ENCODE data around the gene NTN4. TPM values are rescaled to one million over a fixed set of nuclear protein-coding genes. Genes with fewer than 3 reads are reported as not detected.

NTN4 gene
- polyA plus RNA-seq, 3 donors: 10.2 to 12.9 (median 11.1) TPM

GRCh38 chr12:95642583-95642982 is 148.0 kb downstream of the NTN4 start:
- 81 to 85% (median 83%) methylated on average over 6 of the region's 6 CpGs for WGBS, 3 donors
- H3K27ac ChIP-seq (ENCODE audit: low read depth, low read length): no peak overlapping the region

DNA sequence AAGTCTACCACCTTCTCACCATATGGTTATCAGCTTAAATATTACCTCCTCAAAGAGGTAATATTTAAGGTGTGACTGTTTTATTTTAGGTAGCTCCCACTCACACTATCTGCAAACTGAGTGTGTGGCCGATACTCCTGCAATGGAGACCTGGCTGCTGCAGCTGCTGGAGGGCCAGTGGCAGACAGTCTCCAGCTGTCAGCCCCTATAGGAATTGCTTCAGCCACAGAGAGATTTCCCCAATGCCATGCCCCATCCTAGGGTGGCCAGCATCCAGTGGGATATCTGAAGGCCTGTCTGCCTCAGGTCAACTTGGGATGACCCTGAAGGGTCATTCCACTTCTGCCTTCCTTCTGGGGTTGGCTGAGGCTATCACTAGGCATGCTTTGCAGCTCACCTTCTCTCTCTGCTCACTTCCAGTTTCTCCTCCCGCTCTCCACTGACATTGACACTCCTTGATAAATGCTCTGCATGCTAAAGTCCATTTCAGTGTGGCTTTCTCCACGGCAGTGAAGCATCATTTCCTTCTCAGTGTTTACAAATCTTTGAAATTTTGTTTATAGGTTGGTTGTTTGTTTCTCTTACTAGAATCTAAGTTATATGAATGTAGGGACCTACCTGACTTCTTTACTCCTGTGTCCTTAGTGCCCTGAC is 149.1 kb downstream of the NTN4 start:
- 56 to 70% (median 60%) methylated on average over 3 of the region's 3 CpGs for WGBS, 3 donors
- H3K27ac ChIP-seq (ENCODE audit: low read depth, low read length): no peak overlapping the region

GRCh38 chr12:95640516-95640915 is 150.0 kb downstream of the NTN4 start:
- WGBS, 3 donors: 81 to 86% (median 86%) methylated on average over 3 of the region's 3 CpGs
- no peak overlapping the region for H3K27ac ChIP-seq (ENCODE audit: low read depth, low read length)

DNA sequence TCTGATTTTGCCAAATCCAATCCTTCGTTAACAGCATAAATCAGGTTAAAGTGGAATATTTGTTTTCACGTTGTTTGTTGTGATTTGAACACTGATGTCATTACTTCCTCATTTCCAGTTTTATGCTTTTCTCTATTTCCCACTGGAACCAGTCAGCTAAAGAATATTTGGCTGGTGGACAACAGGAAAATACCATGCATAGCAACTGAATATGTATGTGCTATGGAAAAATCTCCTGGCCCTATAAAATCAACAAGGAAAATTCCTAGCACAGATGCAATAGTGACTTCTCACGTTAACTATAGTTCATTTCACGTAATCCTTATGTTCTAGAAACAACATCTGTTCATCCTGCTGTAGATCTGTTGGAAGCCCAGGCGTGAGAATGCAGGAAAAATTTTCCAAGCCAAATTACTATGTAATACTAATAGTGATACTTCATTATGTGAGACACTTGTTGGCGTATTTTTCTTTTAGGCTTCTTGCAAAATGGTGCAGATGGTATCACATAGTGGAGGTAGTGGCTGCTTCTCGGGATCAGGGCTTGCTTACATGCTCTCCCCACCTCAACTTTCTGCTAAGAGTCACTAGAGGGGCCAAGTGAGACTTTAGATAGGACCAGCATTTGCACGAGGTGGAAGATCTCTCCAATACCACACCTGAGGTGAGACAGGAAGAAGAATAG is 153.0 kb downstream of the NTN4 start:
- no peak overlapping the region for H3K27ac ChIP-seq (ENCODE audit: low read depth, low read length)
- WGBS, 3 donors: 54 to 72% (median 64%) methylated on average over 8 of the region's 8 CpGs

DNA sequence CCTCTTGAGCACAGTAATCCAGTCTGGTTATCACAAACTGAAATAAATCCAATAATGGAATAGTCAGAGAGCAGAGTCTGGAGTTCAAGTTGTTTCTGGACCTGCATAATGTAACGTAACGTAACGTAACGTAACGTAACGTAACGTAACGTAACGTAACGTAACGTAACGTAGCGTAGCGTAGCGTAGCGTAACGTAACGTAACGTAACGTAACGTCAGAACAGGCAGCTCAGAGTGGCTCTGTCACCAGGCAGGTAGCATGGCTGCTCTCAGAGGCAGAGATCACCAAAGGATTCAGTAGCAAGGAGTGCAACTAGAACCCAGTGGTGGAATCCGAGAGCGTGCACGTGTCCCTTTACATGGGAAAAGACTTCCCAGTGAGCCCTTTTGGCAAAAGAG is 153.6 kb downstream of the NTN4 start:
- no peak overlapping the region for H3K27ac ChIP-seq (ENCODE audit: low read depth, low read length)
- WGBS, 3 donors: 77 to 91% (median 89%) methylated on average over 24 of the region's 24 CpGs

DNA sequence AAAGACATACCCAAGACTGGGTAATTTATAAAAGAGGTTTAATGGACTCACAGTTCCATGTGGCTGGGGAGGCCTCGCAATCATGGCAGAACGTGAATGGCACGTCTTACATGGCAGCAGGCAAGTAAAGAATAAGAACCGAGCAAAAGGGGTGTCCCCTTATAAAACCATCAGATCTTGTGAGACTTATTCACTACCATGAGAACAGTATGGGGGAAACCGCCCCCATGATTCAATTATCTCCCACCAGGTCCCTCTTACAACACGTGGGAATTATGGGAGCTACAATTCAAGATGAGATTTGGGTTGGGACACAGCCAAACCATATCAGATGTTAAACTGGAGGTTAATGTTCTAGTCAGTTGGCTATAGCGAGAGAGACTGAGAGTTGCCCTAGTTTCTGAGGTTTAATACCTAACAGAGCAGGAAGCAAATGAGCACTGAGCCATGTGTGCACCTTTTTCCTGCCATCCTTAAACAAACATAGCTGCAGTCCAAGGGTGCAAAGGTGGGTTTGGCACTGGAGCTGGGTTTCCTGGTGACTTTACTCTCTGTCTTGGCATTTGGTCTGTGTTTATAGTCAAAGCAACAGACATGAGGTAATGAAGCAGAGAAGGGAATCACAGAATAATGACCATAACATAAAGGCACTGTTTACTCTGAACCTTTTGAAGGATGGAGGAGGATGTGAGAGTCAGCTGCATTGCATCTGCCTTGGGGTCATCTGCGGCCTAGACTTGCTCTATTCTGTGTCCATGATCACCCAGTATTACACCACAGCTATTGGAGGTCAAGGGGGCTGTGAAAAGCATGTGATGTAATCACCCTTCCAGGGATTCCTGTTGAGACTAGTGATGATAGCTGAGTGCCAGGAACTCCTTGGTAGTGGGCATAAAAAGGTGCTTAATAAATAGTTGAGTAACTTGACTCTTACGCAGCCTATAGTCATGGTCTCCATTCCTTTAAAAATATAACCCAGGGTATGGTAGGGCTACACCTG is 155.6 kb downstream of the NTN4 start:
- WGBS, 3 donors: 59 to 81% (median 69%) methylated on average over 9 of the region's 9 CpGs
- no peak overlapping the region for H3K27ac ChIP-seq (ENCODE audit: low read depth, low read length)

GRCh38 chr12:95633732-95634465 is 156.7 kb downstream of the NTN4 start:
- 29 to 43% (median 31%) methylated on average over 5 of the region's 5 CpGs for WGBS, 3 donors
- no peak overlapping the region for H3K27ac ChIP-seq (ENCODE audit: low read depth, low read length)

GRCh38 chr12:95633049-95633731 is 157.4 kb downstream of the NTN4 start:
- 64 to 83% (median 69%) methylated on average over 9 of the region's 9 CpGs for WGBS, 3 donors
- H3K27ac ChIP-seq (ENCODE audit: low read depth, low read length): no peak overlapping the region

GRCh38 chr12:95630496-95630895 is 160.1 kb downstream of the NTN4 start:
- no peak overlapping the region for H3K27ac ChIP-seq (ENCODE audit: low read depth, low read length)
- 65 to 91% (median 74%) methylated on average over 5 of the region's 5 CpGs for WGBS, 3 donors

DNA sequence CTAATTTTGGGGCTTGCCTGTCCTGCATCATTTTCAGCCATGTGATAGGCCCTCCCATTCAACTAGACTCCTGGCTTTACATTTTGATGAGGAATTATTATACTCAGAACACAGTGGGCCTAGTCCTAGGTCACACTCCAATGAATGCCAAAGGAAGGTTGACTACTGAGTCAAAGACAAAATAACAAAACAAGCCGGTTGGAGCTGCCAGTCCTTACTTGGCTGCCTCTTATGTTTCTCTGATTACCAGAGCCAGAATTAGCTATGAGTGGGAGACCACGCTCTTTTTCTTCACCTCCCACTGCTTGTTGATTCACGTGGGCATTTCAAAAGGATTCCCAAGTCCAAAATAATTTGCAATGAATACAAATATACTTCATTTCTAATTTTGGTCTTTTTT is 161.2 kb downstream of the NTN4 start:
- H3K27ac ChIP-seq (ENCODE audit: low read depth, low read length): no peak overlapping the region
- 69 to 77% (median 76%) methylated on average over 3 of the region's 3 CpGs for WGBS, 3 donors

- no peak overlapping the region for H3K27ac ChIP-seq (ENCODE audit: low read depth, low read length)
- 28 to 92% (median 86%) methylated on average over 5 of the region's 5 CpGs for WGBS, 3 donors
Observed at GRCh38 chr12:95626854-95627253, 163.7 kb downstream of the NTN4 start.

DNA sequence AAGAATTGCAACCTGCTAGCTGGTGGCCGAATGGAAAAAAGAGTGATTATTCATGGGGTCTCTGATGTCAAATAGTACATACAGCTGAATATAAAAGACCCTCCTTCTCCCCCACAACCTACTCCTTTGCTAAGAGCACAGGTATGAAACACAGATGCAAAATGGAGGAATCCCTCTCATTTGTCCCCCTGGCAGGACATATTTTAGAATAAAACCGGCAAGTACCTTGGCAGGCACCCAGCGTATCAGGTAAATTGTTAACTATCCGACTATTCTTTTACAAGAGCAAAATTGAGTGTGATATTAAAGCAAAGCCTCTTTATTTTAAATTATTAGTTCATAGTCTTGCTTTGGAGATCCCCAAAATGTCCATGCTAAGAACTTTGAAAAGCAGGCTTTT is 165.6 kb downstream of the NTN4 start:
- H3K27ac ChIP-seq (ENCODE audit: low read depth, low read length): no peak overlapping the region
- WGBS, 3 donors: 41 to 71% (median 71%) methylated on average over 4 of the region's 4 CpGs

DNA sequence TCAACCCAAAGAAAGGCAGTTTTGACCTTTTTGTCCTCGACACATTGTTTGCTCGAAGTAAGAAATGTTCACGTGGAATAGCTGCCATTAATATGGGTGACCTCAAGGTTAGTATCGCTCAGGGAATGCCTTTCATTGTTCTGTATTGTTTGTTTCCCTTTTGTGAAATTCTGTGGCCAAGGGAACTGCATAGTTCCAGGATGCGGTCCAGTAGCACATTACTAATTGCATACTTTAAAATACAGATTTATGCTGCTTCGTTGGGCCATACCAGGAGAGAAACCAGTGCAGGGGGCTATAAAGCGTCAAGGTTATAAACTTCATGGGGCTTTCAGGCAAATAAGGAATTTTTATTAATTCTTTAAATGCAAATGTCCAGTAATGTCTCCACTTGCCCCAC is 166.0 kb downstream of the NTN4 start:
- WGBS, 3 donors: 41 to 63% (median 63%) methylated on average over 7 of the region's 7 CpGs
- no peak overlapping the region for H3K27ac ChIP-seq (ENCODE audit: low read depth, low read length)

GRCh38 chr12:95623554-95624170 is 166.9 kb downstream of the NTN4 start:
- no peak overlapping the region for H3K27ac ChIP-seq (ENCODE audit: low read depth, low read length)
- WGBS, 3 donors: 57 to 66% (median 64%) methylated on average over 10 to 18 of the region's 18 CpGs

DNA sequence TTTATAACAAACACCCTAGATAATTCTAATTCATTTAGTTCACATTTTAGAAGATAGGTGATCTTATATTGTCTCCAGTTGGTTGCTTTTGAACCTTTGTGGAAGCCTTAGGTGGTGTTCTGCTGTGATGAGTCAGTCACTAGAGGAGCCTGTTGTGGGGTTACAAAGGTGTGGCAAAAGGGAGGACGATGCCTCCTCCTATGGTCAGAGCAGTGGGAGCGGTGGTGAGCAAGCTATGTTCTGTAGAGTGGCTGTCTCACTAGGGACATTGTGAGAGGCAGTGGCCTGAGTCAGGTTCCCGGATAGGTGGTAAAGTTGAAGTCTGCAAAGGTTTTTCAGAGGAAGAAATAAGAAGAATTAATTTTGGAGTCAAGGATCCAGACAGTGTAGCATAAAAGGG is 167.7 kb downstream of the NTN4 start:
- WGBS, 3 donors: 90 to 93% (median 93%) methylated on average over 3 of the region's 3 CpGs
- H3K27ac ChIP-seq (ENCODE audit: low read depth, low read length): no peak overlapping the region

DNA sequence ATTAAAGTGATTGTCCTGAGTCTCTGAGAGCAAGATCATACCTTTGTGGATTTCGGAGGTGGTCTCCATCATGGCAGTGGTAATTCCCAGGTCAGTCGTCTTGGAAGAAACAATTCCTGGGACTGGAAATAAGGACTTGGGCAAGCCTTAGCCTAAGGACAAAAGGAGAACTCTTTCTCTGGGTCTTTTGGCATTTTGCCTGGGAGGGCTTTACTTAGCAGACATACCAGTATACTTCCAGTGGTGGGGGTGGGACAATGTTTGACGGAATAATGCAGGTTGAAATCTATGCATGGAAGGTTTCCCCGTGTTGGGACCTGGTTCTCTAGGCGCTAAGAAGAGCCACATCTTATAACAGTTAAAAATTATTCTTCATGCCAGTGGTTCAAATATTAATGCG is 168.8 kb downstream of the NTN4 start:
- H3K27ac ChIP-seq (ENCODE audit: low read depth, low read length): no peak overlapping the region
- WGBS, 3 donors: 83 to 92% (median 85%) methylated on average over 6 of the region's 6 CpGs

DNA sequence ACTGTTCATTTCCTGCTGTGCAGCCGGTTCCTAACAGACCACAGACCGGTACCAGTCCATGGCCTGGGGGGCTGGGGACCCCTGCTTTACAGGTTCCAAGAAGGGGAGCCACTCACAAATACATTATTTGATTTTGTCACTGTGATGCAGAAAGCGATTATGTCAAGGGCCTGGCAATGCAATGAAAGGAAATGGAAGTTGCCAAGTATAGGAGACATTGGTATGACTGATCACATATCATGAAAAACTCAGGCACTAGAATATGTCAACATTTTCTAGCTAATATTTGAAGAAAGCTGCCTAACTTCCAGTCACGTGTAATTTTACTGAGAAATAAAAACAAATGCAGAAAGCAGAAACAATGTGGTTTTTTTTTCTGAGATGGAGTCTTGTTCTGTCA is 170.4 kb downstream of the NTN4 start:
- H3K27ac ChIP-seq (ENCODE audit: low read depth, low read length): no peak overlapping the region
- WGBS, 3 donors: 49 to 75% (median 71%) methylated on average over 4 of the region's 4 CpGs

Measured in adipose tissue (tissue), 3 donors.